NCI-H2107 (cell line): ENCODE data around the gene SSTR4.

Source experiments
- DNase-seq: peaks from one replicate; lab custom pipeline; 2025; lab: John Stamatoyannopoulos, UW

SSTR4 gene

DNA sequence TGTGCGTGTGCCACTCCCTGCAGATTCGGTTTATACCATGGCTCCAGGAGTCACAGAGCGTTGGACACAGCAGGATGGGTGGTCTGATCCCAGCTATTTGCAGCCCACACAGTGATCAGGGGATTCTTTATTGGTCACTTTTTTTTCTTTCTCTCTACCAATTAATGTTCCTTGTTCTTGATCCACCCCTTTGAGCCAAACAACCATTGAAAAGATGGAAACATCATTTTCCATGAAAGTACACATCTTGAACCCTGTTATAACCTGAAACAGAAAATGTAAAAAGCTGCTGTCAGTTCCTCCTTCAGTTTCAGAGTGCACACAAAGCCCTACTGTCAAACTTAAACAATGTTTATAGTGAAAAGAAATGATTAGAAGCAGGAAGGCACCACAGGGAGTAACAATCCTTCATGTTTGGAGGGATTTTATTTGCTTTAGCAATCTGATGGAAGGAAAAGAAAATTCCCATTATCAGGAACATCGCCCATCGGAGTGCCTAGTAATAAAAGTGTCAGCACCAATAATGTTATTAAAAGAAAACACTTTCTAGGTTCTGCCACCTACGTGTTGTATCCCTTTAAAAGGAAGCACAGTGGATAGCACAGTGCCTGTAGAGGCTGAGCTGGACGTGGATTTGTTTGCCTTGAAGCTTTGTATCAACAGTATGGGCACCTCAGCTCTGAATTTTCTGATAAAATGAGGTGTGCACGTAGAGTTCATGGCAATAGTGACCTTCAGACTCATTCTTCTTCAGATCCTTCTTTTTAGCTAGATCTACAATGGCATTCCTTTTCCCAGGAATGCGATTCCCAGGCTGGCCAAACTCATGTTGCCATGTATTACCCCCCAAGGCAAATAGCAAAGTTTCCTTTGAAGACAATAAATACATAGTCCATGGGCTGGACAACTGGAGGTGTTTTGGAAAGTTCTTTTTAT, 30.4 kb downstream of the SSTR4 start:
- no peak for DNase-seq

GRCh38 chr20:23066772-23067171, 31.7 kb downstream of the SSTR4 start:
- DNase-seq = no peak

DNA sequence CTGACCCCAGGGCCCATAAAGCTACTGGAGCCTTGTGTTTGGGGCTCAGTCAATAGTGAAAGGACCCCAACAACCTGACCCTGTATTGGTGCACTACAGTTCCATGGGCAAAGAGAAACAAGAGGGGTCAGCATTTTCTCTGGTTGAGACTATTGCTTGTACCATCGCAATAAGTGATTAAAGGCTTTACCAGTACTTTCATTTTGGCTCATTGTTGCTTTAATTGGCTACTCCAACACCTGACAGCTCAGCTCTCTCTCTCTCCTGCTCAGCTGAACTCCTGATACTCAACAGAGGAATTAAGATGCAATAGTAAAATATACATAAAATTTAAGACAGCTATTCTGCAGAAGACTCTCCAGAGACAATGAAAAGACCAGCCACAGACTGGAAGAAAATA, 33.2 kb downstream of the SSTR4 start:
- DNase-seq = no peak

DNA sequence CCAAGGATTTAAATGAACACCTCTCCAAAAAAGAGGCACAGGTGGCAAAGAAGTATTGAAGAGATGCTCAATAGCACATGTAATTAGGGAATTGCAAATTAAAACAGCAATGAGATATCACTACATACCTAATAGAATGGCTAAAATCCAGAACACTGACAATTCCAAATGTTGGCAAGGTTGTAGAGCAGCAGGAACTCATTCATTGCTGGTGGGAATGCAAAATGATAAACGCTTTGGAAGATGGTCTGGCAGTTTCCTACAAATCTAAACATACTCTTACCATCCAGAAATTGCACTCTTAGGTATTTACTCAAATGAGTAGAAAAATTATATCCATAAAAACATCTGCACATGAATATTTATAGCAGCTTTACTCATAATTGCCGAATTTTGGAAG, 34.0 kb downstream of the SSTR4 start:
- no peak for DNase-seq

DNA sequence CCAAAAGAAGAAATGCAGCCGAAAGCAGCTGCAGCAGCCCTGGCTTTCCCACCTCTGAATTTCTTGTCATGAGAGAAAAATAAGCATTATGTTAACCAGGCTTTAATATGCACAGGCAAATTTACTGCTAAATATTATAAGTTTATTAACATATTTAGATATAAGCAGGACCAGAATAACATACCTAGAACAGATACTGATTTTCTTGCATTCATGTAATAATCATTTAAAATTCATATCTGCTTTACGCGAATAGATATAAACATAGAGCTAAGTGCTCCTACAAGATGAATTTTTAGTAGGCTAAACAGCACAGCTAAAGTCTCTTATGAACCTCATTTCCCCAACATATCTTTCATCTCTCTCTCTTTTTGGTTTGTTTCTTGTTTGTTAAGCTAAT, 36.3 kb downstream of the SSTR4 start:
- DNase-seq = no peak

DNA sequence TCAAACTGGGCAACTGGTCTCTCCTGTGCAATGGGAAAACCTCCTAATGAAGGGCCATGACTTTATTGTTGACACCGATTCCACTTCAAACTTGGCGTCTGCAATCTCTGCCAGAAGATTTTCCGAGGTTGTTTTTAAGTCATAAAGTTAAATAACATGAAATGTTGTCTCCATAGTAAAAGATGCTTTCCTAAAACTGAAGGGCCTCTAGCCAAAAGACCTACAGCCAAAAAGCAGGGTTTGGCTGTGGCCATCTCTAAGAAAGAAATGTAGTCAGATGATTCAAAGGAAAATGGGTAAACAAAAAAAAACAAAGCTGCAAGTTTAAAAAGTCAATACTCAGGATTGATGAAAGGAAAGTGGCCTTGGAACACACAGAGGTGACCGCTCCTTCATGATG, 36.9 kb downstream of the SSTR4 start:
- DNase-seq = no peak

GRCh38 chr20:23072892-23073586, 37.9 kb downstream of the SSTR4 start:
- DNase-seq = no peak

DNA sequence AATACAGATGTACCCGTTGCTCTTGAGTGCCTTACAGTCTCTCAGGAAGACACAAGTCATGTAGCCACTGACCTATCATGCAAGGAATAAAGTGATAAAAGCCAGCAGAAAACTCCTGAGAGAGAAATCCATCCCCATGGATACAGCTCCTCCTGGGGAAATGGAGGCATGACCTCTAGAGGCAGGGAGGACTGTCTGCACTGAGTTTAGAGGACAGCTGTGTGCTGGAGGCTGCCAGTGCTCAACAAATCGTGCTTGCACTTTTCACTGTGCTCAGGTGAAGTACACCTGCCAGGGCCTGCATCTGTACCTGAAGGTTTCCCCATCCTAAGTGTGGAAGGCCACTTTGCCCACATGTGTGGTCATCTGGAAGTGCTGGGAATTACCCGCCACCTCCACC, 38.9 kb downstream of the SSTR4 start:
- no peak for DNase-seq

GRCh38 chr20:23077277-23077676, 42.2 kb downstream of the SSTR4 start:
- DNase-seq = no peak

- no peak for DNase-seq
Measured at GRCh38 chr20:23078351-23079015, 43.4 kb downstream of the SSTR4 start.

- no peak for DNase-seq
Measured at GRCh38 chr20:23079016-23079351, 43.9 kb downstream of the SSTR4 start.

DNA sequence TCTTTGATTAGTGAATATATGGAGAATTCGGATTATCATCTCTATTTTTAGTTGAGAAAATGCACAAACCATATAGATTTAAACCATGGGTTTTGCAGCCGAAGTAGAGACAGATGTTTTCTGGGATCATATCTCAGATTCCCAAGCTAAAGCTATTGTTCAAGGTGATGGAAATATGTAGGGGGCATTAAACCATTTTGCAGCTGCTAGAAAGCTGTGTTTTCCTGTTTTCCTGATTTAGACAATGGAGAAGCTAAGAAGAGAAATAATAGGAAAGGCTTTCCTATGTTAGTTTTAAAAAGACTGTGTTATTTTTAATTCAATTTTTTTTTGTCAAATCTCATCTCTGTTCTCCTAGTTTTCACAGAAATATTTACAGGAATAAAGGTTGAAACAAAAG, 44.8 kb downstream of the SSTR4 start:
- no peak for DNase-seq

DNA sequence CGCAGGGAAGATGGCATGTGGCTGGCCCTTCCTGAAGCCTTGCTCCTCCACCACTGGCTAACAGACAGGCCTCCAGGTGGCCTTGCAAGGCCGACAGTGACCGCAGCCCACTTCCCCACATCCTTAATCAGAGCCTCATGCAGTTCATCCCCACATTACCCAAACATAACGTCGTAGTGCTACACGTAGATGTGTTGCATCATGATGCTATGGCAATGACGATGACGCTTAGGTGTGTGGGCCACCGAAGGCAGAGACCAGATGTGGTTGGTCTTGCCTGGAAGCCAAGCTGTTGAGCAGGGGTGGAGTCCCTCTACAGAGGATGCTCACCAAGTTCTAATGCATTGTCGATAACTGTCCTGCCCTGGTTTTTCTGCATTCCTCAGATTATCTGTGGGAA, 45.4 kb downstream of the SSTR4 start:
- no peak for DNase-seq

DNA sequence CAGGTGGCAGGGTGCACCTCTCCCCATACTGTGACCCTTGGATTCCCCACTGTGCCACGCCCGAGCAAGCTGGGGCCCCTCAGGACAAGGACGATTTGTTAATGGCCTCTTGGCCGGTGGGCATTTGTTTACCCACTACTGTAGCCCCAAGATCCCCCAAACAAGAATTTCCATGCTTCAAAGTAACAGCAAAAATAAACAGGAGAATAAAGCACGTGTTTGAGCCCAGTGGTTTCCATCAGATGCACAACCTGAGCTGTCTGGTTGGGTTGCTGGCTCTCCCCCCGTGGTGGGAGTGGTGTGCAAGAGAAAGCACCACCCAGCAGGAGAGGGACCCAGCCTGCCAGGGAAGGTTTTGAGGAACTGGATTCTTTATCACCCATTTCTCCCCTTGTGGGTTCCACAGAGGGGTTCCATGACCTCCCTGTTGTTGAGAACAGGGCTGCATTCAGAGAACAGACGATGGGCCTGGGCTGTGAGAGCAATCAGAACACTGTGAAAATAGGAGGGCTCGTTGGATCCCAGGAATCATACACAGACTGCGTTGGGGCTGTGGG, 46.2 kb downstream of the SSTR4 start:
- no peak for DNase-seq

- DNase-seq = no peak
Measured at GRCh38 chr20:23082846-23083552, 47.9 kb downstream of the SSTR4 start.

DNA sequence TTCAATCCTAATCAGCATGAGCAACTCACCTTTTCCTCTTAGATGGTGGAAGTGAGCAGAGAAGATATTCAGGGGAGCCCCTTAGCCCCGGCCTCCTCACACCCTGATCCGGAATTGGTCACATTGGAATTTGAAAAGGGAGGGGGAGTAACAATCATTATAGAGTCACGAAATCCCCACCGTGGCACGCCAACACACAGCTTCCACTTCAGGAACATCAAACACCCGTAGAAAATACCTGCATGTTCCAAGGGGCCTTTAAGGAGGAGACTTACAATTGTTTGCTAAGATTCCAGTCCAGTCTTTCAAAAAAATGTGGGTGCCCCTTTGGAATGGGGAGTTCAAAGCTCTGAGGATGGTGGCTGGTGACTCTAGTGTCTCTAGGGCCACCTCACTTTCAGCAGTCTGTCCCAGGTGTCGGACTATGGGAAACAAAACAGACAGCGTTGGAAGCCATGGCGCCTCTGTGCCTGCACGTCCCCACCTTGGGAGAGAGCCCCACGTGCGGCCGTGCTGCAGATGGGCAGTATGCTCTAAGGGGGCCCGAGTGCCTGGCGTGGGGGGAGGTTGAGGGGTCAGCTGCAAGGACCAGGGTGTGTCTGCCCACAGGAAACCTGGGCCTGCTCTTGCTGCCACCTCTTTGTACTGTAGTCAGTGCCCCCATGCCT, 48.6 kb downstream of the SSTR4 start:
- no peak for DNase-seq

DNA sequence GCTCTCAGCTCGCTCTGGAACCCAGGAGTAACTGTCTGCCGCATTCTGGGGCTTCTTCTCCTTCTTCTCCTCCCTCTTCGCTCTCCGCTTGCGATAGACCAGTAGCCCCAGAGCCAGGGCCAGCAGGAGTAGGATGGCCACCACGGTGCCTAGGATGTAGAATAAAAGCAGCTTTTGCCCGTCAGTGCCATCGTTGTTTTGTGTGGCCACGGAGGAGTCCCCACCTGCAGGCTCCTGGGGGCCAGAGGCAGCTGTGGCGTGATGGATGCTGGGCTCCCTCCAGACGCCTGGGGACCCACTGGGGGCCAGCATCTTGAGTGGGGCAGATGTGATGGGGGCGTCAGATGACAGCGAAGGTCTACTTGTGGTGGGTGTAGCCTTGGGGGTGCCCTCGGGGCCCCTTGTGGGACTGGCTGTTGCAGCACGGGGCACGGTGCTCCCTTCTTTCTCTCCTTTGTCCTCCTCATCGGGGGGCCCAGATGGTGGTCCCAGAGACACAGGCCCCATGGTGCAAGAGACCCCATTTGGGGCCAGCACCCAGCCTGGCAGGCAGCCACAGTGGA, 49.3 kb downstream of the SSTR4 start:
- no peak for DNase-seq

- DNase-seq = no peak
Measured at GRCh38 chr20:23084845-23085365, 49.8 kb downstream of the SSTR4 start.

DNA sequence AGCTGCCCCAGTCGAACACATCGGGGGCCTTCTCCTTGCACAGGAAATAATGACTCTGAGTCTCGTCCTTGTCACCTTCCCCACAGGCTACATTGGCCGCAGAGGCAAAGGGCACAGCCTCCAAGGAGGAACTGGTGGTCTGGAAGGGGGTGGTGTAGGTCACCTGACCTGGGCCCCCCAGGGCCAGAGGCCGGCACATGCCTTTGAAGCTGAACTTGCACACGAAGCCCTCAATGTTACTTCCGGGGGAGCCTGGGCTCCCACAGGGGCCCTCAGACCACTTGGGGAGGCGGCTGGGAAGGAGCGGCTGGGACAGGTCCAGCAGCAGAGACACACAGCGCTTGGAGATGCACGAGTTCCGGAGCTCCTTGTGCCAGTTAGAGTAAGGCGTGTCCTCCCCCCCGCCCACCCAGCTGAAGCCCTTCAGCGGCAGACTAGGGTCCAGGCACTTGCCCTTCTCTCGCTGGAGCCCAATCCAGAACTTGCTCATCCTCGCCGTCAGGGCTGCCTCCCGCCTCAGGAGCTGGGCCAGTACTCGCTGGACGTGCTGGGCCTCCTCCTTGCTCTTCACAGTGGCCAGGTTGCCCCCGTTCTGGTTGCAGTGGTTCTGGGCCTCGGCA, 50.4 kb downstream of the SSTR4 start:
- no peak for DNase-seq

DNA sequence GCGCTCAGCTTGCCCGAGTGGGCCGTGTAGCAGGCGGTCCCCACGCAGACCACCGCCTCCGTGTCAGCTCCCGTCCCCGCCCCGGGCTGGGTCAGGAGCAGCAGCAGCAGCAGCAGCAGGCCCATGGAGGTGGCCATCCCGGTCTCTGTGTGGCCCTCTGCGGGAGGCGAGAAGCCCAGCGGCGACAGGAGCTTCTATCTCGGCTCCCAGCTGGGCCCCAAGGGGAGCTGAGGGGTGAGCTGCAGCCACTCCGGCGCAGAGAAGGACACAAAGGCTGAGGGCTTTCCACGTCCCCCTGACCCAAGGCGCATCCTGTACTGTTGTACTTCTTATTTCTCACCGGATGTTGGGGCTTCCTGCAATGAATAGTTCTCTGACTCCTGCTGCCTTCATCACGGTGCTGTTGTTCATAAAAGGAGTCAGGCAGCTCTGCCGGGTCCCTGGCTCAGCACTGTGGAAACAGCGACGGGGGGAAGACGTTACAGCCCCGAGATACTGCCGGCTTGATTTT, 51.0 kb downstream of the SSTR4 start, which contains the start of gene CD93:
TSS of gene CD93 (minus strand) at position 269 of the 511 bp plus-strand sequence. CDS start at position 137, 132 bp downstream.
- DNase-seq = no peak
